Hypothalamus (tissue), 51 donors: ENCODE results near the gene ANXA2.

Experiments
- DNase-seq, 51 donors: peaks; one replicate each; lab custom pipeline; 2025; lab: John Stamatoyannopoulos, UW

Gene ANXA2

GRCh38 chr15:60316961-60317360 is 80.8 kb downstream of the ANXA2 start:
- DNase-seq, result no peak

- no peak for DNase-seq
These were observed 81.9 kb downstream of the ANXA2 start for GRCh38 chr15:60315878-60316277.

- DNase-seq, result no peak
These were observed 83.9 kb downstream of the ANXA2 start for GRCh38 chr15:60313906-60314305.

- no peak for DNase-seq
These were observed 90.8 kb downstream of the ANXA2 start for GRCh38 chr15:60307034-60307433.

- DNase-seq, result no peak
These were observed 96.8 kb downstream of the ANXA2 start for GRCh38 chr15:60301024-60301423.

GRCh38 chr15:60299452-60300047 is 98.2 kb downstream of the ANXA2 start:
- peak in 34 of 51 donors; percentile 2 to 66 (median 30) for DNase-seq
